Liver (tissue), 5 donors: Measurements from ENCODE around the gene NBPF11. TPM values are rescaled to one million over a fixed set of nuclear protein-coding genes. Genes with fewer than 3 reads are reported as not detected.

Source experiments
- polyA plus RNA-seq, 2 donors: library from polyadenylated mRNA; stranded (reverse) in 1 of 2; unstranded in 1 of 2; fragments of 200-250 nt in 1 of 2; fragments of >200 nt in 1 of 2; fragmentation: Nextera tagmentation in 1 of 2; extraction: Ambion mirVana in 1 of 2; gene quantifications; one replicate each; pipeline versions ENCODE4 v1.2.1 to v1.2.3, GENCODE V29; 2013 to 2015
- small RNA-seq: library from RNA; depleted of rRNA; stranded (forward); fragments of <200 nt; gene quantifications from one replicate; pipeline ENCODE3, GENCODE V24; 2014
- total RNA-seq, 2 donors: library from RNA; depleted of rRNA; stranded (reverse); fragments of >200 nt; gene quantifications; one replicate each; pipeline ENCODE4 v1.2.3, GENCODE V29; 2014
- donor health status: healthy.
- donor health status: healthy.
- donor health status: healthy.

NBPF11 gene
- total and polyA plus RNA-seq, 4 donors = 2.4 to 12.3 (median 5.7) TPM

Small RNA genes lying within 50 kb of the gene (small RNA-seq; reads per million reads assigned to genes)
- gene RNA5SP57 = not detected

Other genes with a start within 250 kb of the NBPF11 start
- gene GJA8, start 249.5 kb downstream of the NBPF11 start, total RNA-seq = not detected
- not detected for gene GJA8, start 249.5 kb downstream of the NBPF11 start, polyA plus RNA-seq
- 10 to 100 TPM; 18.0 to 19.2 TPM for gene GPR89B, start 223.9 kb downstream of the NBPF11 start, total RNA-seq
- 10 to 100 TPM in 1 of 2 donors, 1 to 10 TPM in 1; 7.2 to 13.1 TPM for gene GPR89B, start 223.9 kb downstream of the NBPF11 start, polyA plus RNA-seq